PC-9 (cell line): ENCODE data around the gene OSTM1.

ENCODE experiments used
- CTCF ChIP-seq: fragments of 200-600 bp; sonication (generic); conservative IDR thresholded peaks from 2 replicates; pipeline ENCODE4 v1.6.1; 2017; ENCODE audit warnings: mixed run types, antibody characterized with exemption, mild to moderate bottlenecking, moderate library complexity
- EZH2 ChIP-seq: fragments of 200-600 bp; sonication (generic); IDR thresholded peaks from 2 replicates; pipeline ENCODE4 v1.8.0; 2017; ENCODE audit warnings: antibody characterized with exemption, low read depth

DNA sequence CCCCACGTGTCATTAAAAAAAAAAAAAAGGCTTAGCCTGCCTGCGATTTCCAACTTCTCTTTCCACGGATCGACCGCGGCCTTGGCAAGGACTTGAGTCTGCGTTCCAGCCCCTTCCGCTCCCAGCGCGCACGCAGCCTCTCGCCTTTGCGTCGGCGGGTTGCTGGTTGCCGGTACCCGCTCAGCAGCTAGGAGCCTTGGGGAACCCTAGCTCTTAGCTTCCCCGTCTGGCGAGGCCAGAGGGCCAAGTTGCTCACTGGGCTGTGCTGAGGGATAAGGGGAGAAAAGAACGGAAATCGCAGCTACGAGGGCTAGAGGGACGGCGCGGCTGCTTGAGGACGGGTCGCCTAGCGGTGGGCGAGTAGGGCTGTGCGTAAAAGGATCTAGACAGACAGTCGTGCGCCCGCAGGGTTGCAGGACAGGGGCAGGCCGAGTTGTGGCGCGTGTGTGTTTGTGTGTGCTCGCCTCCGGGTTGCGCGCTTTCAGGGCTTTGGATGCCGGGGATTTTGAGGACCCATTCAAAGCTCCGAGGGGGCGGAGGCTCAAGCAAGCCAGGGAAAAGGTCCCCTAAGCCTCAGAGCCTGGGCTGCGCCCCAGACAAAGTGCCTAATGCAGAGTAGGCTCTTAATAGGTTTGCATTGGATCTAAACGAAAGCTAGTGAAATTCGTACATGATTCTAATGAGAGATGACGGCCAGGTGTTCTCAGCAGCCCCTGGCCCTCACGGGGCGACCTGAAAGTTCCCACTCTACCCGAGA is 40.5 kb upstream of the OSTM1 start:
- TF ChIP-seq CTCF, result no peak
- no peak for TF ChIP-seq EZH2
